GM21360 (cell line): Measurements from ENCODE around the gene NT5C2.
"Not testable (repeated sequence)": the region's sequence is repeated elsewhere in the genome, so short reads cannot be mapped to it uniquely, and the experiment has no call there.

Source experiments
- ATAC-seq: cut with Tn5 transposase; IDR thresholded peaks from one replicate; pipeline ENCODE4 v1.9.1; 2021; ENCODE audit warnings: mild to moderate bottlenecking, moderate library complexity; ENCODE audit not compliant: unreplicated experiment

NT5C2 gene

DNA sequence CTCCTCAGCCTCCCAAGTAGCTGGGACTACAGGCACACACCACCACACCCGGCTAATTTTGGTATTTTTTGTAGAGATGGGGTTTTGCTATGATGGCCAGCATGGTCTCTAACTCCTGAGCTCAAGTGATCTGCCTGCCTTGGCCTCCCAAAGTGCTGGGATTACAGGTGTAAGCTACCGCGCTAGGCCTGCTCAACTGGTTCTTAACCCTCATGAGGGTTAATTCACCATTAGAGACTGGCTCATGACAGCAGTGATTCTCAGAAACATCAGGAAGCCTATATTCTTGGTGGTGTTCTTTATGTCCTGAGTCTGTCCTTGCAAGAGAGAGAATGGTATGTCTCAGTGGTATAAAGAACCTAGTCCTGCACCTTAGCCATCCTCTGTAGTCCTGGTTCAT lies 10.4 kb upstream of the NT5C2 start:
- no peak for ATAC-seq

DNA sequence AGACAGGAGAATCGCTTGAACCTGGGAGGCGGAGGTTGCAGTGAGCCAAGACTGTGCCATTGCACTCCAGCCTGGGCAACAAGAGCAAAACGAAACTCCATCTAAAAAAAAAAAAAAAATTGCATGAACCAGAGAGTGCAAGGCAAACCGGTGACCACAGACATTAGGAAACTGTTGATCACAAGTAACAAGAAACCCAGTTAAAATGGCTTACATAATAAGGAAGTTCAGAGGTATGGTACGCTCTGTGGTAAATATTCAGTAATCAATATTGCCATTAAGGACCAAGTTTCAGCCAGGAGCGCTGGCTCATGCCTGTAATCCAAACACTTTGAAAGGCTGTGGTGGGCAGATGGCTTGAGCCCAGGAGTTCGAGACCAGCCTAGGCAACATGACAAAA lies 9.2 kb upstream of the NT5C2 start:
- no peak for ATAC-seq

DNA sequence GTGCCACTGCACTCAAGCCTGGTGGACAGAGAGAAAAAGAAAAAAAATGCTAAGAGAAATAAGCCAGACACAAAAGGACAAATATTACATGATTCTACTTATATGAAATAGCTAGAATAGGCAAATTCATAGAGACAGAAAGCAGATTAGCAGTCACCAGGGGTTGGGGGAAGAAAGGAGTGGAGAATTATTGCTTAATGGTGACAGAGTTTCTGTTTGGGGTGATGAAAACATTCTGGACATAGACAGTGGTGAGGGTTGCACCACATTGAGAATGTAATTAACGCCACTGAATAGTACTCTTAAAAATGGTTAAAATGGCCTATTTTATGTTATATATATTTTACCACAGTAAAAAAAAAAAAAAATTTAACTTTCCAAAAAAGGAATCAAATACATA lies 6.4 kb upstream of the NT5C2 start:
- ATAC-seq, result no peak

DNA sequence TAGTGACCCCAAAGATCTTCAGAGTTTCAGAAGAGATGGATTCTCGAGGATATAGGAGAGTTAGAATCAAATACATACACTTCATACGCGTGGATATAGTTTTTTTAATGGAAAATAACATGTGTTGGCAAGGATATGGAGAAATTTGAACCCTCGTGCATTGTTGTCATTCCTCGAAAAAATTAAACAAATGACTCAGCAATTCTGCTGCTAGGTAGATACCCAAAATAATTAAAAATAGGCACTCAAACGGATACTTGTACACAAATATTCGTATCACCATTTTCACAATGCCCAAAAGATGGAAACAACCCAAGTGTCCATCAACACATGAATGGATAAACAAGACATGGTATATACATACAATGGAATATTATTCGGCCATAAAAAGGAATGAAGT lies 5.6 kb upstream of the NT5C2 start:
- ATAC-seq, result no peak

DNA sequence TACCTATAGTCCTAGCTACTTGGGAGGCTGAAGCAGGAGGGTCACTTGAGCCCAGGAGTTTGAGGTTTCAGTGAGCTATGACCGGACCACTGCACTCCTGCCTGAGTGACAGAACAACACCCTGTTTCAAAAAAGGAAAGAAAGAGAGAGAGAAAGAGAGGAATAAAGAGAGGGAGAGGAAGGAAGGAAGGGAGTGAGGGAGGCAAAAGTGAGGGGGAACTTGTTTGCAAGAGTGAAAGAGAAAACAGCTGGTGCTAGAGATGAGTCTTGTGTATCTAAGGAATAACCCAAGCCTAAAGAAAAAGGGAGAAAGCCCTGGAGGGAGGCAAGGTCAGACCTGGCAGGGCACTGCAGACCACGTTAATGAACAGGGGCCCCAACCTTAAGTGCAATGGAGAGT lies 4.8 kb upstream of the NT5C2 start:
- no peak for ATAC-seq

DNA sequence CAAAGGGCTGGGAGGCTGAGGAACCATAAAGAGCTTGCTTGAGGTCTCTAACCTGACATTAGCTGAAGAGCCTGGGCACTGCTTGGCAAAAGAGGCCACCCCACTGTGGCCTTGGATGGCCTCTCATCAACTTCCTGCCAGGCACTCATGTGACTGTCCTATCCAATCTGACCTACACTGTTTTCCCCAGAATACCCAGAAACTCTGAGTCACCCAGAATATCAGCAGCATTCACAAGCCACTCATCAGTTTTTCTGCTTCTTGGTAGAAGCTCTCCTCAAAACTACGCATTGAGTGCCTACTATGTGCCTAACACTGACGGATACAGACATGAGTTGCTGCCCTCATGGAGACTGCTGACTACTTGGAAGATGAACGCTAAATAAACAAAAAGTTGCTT lies 4.1 kb upstream of the NT5C2 start:
- no peak for ATAC-seq

DNA sequence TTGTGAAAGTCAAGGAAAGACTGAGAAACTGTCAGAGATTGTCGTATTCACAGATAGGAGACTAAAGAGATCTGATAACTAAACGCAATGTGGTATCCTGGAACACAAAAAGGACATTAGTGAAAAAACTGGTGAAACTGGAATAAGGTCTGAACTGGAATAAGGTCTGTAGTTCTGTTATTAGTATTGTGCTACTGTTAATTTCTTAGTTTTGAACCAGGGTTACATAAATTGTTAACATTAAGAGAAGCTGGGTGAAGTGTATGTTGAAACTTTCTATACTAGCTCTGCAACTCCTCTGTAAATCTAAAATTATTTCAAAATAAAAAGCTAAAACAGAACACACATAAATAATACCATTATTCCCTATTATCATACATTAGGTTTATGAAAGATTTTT lies 3.4 kb upstream of the NT5C2 start:
- no peak for ATAC-seq

DNA sequence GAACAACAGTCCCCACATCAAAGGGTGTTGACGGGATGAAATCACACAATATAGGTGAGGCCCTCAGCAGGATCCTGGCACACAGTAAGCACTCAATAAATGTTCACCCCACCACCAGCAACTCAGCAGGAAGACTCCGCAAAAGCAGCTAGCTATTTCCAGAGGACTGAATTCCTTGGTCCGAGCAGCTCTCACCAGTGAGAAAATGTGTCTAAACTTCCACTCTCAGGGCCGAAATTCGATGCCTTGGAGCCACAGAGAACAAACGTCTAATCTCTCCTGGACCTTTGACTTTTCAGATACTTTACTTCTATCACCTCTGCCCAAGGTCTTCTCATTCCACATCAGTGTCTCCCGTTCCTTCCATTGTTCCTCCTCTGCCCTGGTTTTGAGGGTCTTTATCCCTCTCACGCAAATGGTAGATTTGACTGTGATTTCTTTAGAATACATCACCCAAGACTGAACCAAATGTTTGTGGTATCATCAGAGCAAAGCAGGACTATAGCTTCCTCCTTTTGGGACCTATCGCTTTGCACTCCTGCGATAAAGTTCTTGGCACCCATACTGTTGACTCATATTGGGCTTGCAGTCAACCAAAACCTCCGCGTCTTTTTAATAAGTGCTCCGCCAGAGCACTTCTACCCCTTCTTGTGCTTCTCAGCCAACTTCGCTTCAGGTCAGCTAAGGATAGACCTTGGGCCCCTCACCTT lies 903 bp upstream of the NT5C2 start:
- ATAC-seq, result peak; percentile 34

DNA sequence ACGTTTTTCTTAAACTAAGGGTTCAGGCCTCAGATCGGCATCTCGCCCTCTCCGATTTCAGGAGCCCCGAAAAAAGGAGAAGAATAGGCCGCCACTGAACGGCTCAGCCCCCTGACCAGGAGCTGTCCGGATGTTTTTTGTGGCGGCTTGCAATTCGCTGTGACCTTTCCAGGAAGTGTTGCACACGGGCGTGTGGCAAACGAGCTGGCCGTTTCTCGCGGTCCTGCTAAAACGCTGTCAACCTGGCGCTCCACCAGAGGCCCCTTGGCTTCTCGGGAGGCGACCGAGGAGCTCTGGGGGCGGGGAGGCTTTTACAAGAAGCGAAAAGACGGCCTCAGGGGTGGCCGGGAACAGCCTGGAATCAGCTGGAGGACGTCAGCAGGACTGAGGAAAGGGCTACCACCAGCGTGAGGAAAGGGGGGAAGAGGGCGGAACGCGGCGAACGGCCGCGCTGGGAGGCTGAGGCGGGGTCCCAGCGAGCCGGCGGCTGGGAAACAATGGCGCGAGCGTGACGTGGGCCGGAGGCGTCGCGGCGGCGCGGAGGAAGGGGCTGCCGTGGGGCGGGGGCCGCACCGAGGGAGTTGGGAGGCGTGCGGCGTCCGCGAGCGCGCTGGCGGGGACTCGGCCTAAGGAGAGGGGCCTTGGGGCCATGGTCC lies 493 bp downstream of the NT5C2 start:
- peak; percentile 41 for ATAC-seq

DNA sequence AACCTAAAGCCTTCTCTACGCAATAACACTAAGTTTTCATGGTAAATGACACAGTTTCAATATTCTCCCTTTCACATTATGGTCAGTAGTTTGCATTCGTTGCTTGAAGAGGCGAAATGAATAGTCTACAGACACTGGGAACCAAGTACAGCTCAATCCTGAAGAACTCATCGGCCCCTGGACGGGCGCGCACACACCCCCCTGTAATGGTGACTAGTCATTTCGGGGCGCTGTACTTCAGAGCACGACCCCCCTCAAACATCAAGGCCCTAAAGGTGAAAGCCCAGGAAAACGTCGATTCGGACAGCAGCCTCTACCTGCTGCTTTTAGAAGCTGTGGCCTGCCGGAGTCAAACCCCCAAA lies 1.0 kb downstream of the NT5C2 start:
- ATAC-seq, result peak; percentile 4

DNA sequence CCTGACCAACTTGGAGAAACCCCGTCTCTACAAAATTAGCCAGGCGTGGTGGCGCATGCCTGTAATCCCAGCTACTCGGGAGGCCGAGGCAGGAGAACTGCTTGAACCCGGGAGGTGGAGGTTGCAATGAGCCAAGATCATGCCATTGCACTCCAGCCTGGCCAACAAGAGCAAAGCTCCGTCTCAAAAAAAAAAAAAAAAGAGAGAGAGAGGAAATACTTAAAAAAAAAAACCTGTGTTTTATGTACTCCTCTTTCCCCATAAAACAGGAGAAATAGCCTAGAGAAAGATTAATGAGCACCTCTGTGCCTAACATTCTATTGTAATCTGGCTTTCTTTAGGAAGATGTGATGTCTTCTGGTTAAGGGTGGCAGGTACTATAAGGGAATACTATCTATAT lies 1.9 kb downstream of the NT5C2 start:
- ATAC-seq, result not testable (repeated sequence)

DNA sequence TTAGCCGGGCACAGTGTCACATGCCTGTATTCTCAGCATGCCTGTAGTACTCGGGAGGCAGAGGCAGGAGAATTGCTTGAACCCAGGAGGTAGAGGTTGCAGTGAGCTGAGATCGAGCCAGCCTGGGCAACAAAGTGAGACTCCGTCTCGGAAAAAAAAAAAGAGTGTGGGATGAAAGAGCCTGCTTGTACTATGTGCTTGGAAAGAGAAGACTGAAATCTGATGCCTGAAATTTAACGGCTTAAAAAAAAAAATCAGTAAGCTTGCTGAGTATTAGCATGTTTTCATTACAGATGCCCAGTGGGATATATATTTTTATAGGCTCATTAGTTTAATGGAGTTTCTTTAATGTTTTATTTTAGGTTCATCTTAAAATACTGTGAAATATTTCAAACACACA lies 4.2 kb downstream of the NT5C2 start:
- no peak for ATAC-seq

DNA sequence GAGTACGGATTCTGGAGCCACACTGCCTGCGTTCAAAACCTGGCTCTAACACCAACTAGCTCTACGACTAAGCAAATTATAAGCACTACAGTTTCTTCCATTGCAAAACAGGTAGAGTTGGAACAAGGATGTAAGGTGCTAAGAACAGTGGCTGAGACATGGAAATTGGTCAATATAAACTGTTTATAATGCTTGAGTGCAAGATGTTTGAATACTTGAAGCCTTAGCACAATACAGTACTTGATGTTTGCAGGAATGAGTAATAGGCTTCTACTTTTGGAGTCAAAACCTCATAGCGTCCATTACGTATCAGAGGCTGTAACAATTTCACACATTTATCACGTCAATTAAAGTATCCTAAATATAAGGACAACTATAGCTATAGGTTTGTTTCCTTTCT lies 6.9 kb downstream of the NT5C2 start:
- no peak for ATAC-seq

DNA sequence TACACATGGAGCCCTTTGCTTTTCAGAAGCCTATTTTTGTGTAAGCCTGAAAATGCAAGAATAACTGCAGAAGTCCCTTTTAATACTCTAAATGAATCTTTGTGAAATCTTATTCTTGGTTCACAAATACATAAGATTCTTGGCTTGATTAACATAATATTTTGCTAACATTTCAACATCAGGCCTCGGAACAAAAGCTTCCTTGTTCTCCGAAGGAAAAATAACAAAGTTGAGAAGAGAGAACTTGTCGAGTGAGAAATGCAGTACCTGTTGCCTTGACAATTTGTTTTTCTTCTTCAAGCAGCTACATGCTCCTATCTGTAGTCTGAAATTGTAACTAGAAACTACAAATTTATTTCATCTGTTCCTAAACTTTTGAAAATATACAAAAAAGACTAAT lies 8.5 kb downstream of the NT5C2 start:
- ATAC-seq, result no peak

DNA sequence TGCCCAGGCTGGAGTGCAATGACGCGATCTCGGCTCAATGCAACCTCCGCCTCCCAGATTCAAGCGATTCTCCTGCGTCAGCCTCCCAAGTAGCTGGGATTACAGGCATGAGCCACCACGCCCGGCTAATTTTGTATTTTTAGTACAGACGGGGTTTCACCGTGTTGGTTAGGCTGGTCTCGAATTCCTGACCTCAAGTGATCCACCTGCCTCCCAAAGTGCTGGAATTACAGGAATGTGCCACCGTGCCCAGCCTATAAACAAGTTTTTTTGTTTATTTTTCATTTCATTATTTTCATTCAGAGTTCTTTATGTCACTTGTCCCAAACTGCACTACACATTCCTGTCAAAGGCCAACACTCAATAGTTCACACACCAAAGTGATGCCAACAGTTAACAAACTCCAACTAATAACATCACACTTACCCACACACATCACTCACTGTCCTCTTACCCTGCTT lies 9.1 kb downstream of the NT5C2 start:
- ATAC-seq, result not testable (repeated sequence)

DNA sequence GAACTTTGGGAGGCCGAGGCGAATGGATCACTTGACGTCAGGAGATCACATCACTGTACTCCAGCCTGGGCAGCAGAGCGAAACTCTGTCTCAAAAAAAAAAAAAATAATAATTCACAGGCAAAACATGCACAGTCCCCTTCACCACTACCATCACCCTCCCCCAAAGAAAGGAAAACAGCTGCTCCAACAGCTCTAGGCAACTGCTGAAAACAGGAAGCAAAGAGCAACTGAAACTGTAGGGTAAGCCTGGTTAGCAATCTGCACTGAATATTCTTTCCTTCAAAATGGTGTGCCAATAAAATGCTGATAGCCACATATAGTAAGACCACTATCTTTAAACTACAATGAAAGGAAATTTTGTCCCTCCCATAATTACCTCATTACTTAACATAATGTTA lies 11.8 kb downstream of the NT5C2 start:
- ATAC-seq, result no peak

DNA sequence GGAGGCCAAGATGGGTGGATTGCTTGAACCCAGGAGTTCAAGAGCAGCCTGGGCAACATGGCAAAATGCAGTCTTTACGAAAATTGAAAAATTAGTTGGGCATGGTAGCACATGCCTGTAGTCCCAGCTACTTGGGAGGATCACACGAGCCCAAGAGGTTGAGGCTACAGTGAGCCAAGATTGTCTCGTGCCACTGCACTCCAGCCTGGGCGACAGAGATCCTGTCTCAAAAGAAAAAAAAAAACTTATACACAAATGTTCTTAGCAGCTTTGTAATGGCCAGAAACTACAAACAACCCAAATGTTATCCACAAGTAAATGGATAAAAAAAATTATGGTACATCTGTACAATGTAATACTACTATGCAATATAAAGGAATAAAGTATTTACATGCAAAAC lies 12.6 kb downstream of the NT5C2 start:
- no peak for ATAC-seq

DNA sequence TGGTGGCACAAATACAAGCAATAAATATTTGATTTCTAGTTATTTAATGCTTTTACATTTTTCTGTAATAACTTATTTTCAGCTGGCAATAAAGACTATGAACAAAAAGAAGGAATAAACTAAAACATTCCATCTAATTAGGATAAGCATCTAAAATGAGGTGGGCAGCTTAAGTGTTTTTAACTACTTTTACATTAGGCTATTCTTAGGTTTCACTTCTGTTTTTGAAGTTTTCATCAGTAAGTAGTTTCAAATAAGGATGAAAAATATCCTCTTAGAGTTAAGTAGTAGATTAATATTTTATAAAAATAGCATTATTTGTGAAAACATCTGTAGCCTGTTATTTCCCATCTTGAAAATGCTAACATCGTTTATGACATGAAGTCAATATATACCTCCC lies 15.9 kb downstream of the NT5C2 start:
- ATAC-seq, result no peak

DNA sequence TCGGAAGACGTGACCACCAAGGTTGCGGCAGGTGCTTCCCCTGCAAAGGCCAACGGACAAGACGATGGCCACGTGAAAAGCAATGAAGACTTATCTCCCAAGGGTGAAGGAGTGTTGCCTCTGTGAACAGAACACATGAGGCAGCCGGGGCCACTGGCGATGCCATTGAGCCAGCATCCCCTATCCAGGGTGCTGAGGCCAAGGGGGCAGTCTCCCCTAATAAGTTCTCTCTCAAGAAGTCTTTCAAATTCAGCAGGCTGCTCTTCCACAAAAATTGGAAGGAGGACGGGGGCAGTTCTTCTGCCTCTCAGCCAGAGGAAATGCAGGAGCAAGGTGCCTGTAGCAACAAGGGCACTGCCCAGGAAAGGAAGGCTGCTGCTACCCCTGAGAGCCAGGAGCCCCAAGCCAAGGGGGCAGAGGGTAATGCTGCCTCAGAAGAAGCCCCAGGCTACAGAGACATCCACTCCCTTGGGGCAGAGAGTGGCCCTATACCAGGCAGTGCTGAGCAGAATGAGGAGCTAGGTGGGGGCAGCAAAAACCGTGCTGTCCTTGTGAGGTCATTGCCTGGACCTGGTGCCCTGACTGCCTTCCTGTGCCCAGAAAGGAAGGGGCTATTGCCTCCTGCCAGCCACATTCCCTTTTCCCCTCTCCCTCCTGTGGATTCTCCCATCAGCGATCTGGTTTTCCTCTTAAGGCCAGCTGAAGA lies 17.3 kb downstream of the NT5C2 start:
- no peak for ATAC-seq

DNA sequence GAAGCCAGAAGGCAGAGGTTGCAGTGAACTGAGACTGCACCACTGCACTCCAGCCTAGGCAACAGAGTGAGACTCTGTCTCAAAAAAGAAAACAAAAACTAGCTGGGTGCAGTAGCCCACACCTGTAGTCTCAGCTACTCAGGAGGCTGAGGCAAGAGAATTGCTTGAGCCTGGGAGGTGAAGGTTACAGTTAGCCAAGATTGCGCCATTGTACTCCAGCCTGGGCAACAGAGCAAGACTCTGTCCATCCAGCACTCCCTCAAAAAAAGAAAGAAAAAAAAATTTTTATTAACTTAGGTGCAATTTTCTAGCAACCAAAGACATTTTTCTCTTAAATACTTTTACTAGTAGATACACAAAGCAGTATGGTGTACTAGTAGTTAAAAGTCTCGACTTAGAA lies 18.7 kb downstream of the NT5C2 start:
- ATAC-seq, result not testable (repeated sequence)

DNA sequence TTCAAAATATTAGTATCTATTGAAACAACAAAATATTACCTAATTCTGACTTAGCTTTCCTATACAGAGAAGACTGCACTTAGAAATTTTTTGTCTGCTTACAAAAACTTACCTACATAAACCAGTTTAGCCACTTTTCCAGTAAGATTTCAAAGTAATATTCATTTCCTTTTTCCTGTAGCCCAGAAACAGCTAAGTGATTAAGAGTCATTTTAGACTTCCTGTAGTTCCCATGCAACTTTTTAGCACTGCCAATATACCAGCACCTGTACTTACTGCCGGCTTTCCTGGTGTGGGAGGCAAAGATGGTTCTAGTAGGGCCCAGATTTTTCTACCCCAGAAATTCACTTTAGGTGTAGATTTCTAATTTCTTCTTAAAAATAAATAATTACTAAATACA lies 21.8 kb downstream of the NT5C2 start:
- ATAC-seq, result no peak

DNA sequence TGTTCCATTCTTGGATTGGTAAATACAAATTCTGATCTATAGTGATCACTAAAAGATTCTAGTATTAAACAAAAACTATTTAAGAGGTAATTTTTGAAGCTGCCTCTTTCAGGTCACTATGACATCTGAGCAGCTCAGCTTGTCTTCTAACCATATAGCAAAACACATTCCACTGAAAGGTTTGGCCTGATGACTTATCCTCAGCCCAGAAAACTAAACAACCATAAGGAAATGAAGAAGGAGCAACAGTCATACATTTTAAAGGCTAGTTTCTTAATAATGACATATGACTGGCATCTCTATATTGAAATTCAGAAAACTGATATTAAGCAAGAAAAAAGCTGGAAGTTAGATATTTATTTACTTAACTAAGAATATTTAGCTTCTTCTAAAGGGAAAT lies 24.6 kb downstream of the NT5C2 start:
- ATAC-seq, result no peak
